AG20443 (cell line): Measurements from ENCODE around the gene CACNG8.
"Not testable (repeated sequence)": the region's sequence is repeated elsewhere in the genome, so short reads cannot be mapped to it uniquely, and the experiment has no call there.

Source experiments
- DNase-seq: peaks from one replicate; pipeline ENCODE4 v3.0.0; 2012; ENCODE audit warnings: low spot score, mixed read lengths

CACNG8 gene

GRCh38 chr19:54035215-54036178 is 72.8 kb downstream of the CACNG8 start:
- DNase-seq, result peak; percentile 93

- not testable (repeated sequence) for DNase-seq
Measured at GRCh38 chr19:54036542-54036941, 73.8 kb downstream of the CACNG8 start.
